ENCODE results near the gene KCNE3.

DNA sequence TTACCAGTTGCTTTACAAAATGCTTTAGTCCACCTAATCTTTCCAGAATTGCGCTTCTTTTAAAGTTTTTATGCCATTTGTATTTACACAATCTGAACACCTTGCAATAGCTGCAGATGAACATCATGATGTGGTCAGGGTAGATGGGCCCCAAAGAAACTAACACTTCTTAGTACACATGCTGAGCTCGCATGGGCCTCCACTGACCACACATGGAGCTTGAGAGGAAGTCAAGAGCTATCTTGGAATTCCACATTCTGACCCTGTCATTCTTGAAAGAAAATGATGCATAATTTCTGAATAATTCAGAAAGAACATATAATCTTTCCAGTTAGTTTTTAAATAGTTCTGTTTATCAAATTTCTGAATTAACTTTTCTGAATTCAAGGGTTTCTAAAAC, 18.5 kb upstream of the KCNE3 start:
- TF ChIP-seq, protein P1, sequence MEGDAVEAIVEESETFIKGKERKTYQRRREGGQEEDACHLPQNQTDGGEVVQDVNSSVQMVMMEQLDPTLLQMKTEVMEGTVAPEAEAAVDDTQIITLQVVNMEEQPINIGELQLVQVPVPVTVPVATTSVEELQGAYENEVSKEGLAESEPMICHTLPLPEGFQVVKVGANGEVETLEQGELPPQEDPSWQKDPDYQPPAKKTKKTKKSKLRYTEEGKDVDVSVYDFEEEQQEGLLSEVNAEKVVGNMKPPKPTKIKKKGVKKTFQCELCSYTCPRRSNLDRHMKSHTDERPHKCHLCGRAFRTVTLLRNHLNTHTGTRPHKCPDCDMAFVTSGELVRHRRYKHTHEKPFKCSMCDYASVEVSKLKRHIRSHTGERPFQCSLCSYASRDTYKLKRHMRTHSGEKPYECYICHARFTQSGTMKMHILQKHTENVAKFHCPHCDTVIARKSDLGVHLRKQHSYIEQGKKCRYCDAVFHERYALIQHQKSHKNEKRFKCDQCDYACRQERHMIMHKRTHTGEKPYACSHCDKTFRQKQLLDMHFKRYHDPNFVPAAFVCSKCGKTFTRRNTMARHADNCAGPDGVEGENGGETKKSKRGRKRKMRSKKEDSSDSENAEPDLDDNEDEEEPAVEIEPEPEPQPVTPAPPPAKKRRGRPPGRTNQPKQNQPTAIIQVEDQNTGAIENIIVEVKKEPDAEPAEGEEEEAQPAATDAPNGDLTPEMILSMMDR (IDR thresholded peaks at IDR 0.05; ENCODE audit: insufficient read depth, low read length), result no peak
- TF ChIP-seq POLR2AphosphoS5 (IDR thresholded peaks at IDR 0.05; ENCODE audit: low read depth) (no peak), GABPA (IDR thresholded peaks at IDR 0.05; ENCODE audit: low read depth) (no peak), SPI1 (IDR thresholded peaks at IDR 0.05; ENCODE audit: borderline replicate concordance, low read depth) (no peak)
- TF ChIP-seq, protein P2, sequence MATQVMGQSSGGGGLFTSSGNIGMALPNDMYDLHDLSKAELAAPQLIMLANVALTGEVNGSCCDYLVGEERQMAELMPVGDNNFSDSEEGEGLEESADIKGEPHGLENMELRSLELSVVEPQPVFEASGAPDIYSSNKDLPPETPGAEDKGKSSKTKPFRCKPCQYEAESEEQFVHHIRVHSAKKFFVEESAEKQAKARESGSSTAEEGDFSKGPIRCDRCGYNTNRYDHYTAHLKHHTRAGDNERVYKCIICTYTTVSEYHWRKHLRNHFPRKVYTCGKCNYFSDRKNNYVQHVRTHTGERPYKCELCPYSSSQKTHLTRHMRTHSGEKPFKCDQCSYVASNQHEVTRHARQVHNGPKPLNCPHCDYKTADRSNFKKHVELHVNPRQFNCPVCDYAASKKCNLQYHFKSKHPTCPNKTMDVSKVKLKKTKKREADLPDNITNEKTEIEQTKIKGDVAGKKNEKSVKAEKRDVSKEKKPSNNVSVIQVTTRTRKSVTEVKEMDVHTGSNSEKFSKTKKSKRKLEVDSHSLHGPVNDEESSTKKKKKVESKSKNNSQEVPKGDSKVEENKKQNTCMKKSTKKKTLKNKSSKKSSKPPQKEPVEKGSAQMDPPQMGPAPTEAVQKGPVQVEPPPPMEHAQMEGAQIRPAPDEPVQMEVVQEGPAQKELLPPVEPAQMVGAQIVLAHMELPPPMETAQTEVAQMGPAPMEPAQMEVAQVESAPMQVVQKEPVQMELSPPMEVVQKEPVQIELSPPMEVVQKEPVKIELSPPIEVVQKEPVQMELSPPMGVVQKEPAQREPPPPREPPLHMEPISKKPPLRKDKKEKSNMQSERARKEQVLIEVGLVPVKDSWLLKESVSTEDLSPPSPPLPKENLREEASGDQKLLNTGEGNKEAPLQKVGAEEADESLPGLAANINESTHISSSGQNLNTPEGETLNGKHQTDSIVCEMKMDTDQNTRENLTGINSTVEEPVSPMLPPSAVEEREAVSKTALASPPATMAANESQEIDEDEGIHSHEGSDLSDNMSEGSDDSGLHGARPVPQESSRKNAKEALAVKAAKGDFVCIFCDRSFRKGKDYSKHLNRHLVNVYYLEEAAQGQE (IDR thresholded peaks at IDR 0.05; ENCODE audit: insufficient replicate concordance, low read depth), result no peak
